Astrocyte (in vitro differentiated cells and primary cell): ENCODE data around the gene STK4. TPM values are rescaled to one million over a fixed set of nuclear protein-coding genes. Genes with fewer than 3 reads are reported as not detected.

Experiments used
- DNase-seq: peaks from one replicate; pipeline ENCODE4 v3.0.0-alpha.2; 2010; ENCODE audit warnings: low read depth
- FAIRE-seq: peaks from 2 replicates; lab custom pipeline; 2011; peaks lifted over from hg19 to GRCh38; lab: Jason Lieb, UNC
- H2AFZ ChIP-seq: 2 replicates; pipeline ENCODE4 v1.6.0; 2012; ENCODE audit warnings: low read depth, low read length, inconsistent platforms
- H3K27ac ChIP-seq: 2 replicates; pipeline ENCODE4 v1.5.1; 2011; ENCODE audit warnings: low read depth, low read length, inconsistent platforms
- H3K27me3 ChIP-seq: 2 replicates; pipeline ENCODE4 v1.6.0; 2011; ENCODE audit warnings: low read length, inconsistent platforms; ENCODE audit not compliant: insufficient read depth
- H3K36me3 ChIP-seq: 2 replicates; pipeline ENCODE4 v1.5.1; 2011; ENCODE audit warnings: low read length, inconsistent platforms; ENCODE audit not compliant: insufficient read depth
- H3K4me1 ChIP-seq: 2 replicates; pipeline ENCODE4 v1.5.1; 2011; ENCODE audit warnings: low read length, inconsistent platforms; ENCODE audit not compliant: insufficient read depth
- H3K4me2 ChIP-seq: 2 replicates; pipeline ENCODE4 v1.6.0; 2012; ENCODE audit warnings: low read length, inconsistent platforms
- H3K4me3 ChIP-seq: 2 replicates; pipeline ENCODE4 v1.5.1; 2011; ENCODE audit warnings: low read depth, mild to moderate bottlenecking, low read length, inconsistent platforms; ENCODE audit not compliant: insufficient read depth
- H3K79me2 ChIP-seq: 2 replicates; pipeline ENCODE4 v1.6.0; 2012; ENCODE audit warnings: mild to moderate bottlenecking, low read length, inconsistent platforms; ENCODE audit not compliant: insufficient read depth
- H3K9ac ChIP-seq: 2 replicates; pipeline ENCODE4 v1.6.0; 2012; ENCODE audit warnings: mild to moderate bottlenecking, low read length, inconsistent platforms
- H3K9me3 ChIP-seq: 2 replicates; pipeline ENCODE4 v1.5.1; 2012; ENCODE audit warnings: low read depth, mild to moderate bottlenecking, low read length, inconsistent platforms; ENCODE audit not compliant: insufficient read depth
- H4K20me1 ChIP-seq: 2 replicates; pipeline ENCODE4 v1.6.0; 2012; ENCODE audit warnings: low read length, inconsistent platforms; ENCODE audit not compliant: insufficient read depth
- H3K27ac Mint-ChIP-seq: one replicate; pipeline ENCODE4 v1.8.0; 2021; ENCODE audit warnings: mild to moderate bottlenecking, mixed read lengths; ENCODE audit not compliant: unreplicated experiment
- H3K27me3 Mint-ChIP-seq: one replicate; pipeline ENCODE4 v1.8.0; 2021; ENCODE audit warnings: low read depth, mixed read lengths; ENCODE audit not compliant: unreplicated experiment
- H3K36me3 Mint-ChIP-seq: one replicate; pipeline ENCODE4 v1.8.0; 2021; ENCODE audit warnings: low read depth, mixed read lengths; ENCODE audit not compliant: unreplicated experiment
- H3K4me1 Mint-ChIP-seq: one replicate; pipeline ENCODE4 v1.8.0; 2021; ENCODE audit warnings: low read depth, mixed read lengths; ENCODE audit not compliant: unreplicated experiment
- H3K4me3 Mint-ChIP-seq: one replicate; pipeline ENCODE4 v1.8.0; 2021; ENCODE audit warnings: mild to moderate bottlenecking, moderate library complexity, mixed read lengths; ENCODE audit not compliant: unreplicated experiment
- H3K9me3 Mint-ChIP-seq: one replicate; pipeline ENCODE4 v1.8.0; 2021; ENCODE audit warnings: mild to moderate bottlenecking, mixed read lengths; ENCODE audit not compliant: unreplicated experiment
- EZH2 ChIP-seq: IDR thresholded peaks from 2 replicates; pipeline ENCODE4 v1.6.1; 2012; ENCODE audit warnings: mild to moderate bottlenecking, low read length, inconsistent platforms; ENCODE audit not compliant: insufficient read depth
- total RNA-seq: library from RNA; stranded (reverse); gene quantifications from 2 replicates; pipeline ENCODE4 v1.2.1, GENCODE V29; 2021
- TF ChIP-seq, protein P1 (sequence below): IDR thresholded peaks from 2 replicates; pipeline ENCODE4 v1.5.1; 2011; ENCODE audit warnings: low read depth, mild to moderate bottlenecking, inconsistent platforms, low read length, moderate library complexity; ENCODE audit not compliant: insufficient read depth

STK4 gene
- total RNA-seq, 1 donor from 2014 or later = 41.4 TPM

DNA sequence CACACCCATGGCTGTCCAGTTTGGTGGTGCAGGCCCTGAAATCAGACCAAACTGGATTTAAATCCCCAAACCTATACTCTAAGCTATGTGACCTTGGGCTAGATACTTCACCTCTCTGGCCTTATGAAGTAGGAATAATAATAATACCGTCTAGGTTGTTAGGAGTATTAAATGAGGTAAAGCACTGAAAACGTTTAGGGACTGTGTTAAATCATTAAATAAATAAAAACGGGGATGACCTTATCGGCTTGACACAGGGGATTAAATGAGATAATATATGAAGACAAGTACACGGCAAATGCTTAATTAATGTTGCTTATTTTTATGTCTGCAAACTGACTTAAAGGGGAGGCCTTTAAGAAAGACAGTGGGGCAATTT lies 672 bp upstream of the STK4 start:
- Mint-ChIP-seq H3K4me1 (peaks cover 30% of the 10 kb centered on the region), H3K4me3 (peak overlapping the region; percentile 99), H3K27me3 (no peaks in the 10 kb centered on the region), H3K9me3 (no peaks in the 10 kb centered on the region), H3K36me3 (no peaks in the 10 kb centered on the region), H3K27ac (peak overlapping the region; percentile 90)
- H3K79me2 ChIP-seq = peaks cover 40% of the 10 kb centered on the region
- H3K9me3 ChIP-seq = no peaks in the 10 kb centered on the region
- peak overlapping the region; percentile 84 for H3K4me3 ChIP-seq
- no peaks in the 10 kb centered on the region for H3K27me3 ChIP-seq
- peak overlapping the region; percentile 96 for H2AFZ ChIP-seq
- DNase-seq = no peak
- peak overlapping the region; percentile 86 for H3K9ac ChIP-seq
- peaks cover 27% of the 10 kb centered on the region for H3K4me1 ChIP-seq
- H3K4me2 ChIP-seq = peak overlapping the region; percentile 95
- H3K36me3 ChIP-seq = no peaks in the 10 kb centered on the region
- H4K20me1 ChIP-seq = peaks cover 29% of the 10 kb centered on the region
- no peak for FAIRE-seq
- TF ChIP-seq, protein P1, sequence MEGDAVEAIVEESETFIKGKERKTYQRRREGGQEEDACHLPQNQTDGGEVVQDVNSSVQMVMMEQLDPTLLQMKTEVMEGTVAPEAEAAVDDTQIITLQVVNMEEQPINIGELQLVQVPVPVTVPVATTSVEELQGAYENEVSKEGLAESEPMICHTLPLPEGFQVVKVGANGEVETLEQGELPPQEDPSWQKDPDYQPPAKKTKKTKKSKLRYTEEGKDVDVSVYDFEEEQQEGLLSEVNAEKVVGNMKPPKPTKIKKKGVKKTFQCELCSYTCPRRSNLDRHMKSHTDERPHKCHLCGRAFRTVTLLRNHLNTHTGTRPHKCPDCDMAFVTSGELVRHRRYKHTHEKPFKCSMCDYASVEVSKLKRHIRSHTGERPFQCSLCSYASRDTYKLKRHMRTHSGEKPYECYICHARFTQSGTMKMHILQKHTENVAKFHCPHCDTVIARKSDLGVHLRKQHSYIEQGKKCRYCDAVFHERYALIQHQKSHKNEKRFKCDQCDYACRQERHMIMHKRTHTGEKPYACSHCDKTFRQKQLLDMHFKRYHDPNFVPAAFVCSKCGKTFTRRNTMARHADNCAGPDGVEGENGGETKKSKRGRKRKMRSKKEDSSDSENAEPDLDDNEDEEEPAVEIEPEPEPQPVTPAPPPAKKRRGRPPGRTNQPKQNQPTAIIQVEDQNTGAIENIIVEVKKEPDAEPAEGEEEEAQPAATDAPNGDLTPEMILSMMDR = no peak
- TF ChIP-seq EZH2 = no peak
- H3K27ac ChIP-seq = peak overlapping the region; percentile 62

DNA sequence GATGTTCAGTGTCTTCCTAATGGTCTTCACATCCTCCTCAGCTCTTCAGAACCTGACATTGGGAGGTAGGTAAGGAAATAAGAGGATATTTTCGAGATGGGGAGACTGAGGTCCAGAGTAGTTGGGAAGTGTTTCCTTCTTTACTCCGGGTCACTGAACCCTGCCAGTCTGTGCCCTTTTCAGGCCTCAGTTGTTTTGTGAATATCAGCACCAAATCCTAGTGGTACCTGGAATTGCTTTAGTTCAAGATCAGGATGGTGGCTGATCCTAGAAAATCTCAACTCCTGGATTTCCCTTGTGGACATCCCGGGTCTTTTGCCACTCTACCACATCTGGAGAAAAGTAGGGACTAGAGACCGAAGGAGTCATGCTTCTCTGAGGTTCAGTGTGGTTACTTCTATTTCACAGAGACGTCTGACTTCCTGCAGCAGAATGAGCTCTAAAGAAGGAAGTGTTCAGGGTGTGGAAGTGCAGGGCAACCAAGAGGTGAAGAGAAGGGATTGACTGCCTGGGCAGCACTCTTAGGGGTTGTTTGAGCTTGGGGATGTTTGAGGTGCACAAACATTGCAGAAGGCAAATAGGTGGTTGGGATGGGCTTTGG lies 995 bp downstream of the STK4 start:
- Histone ChIP-seq H4K20me1 (peaks cover 33% of the 10 kb centered on the region), H3K9ac (peak overlapping the region; percentile 86), H3K27me3 (no peaks in the 10 kb centered on the region), H2AFZ (no peak overlapping the region), H3K79me2 (peaks cover 50% of the 10 kb centered on the region), H3K27ac (no peak overlapping the region), H3K4me2 (peak overlapping the region; percentile 95), H3K36me3 (no peaks in the 10 kb centered on the region), H3K4me1 (peaks cover 15% of the 10 kb centered on the region), H3K9me3 (no peaks in the 10 kb centered on the region), H3K4me3 (peak overlapping the region; percentile 84)
- Mint-ChIP-seq H3K36me3 (no peaks in the 10 kb centered on the region), H3K27ac (peak overlapping the region; percentile 15), H3K9me3 (no peaks in the 10 kb centered on the region), H3K27me3 (no peaks in the 10 kb centered on the region), H3K4me3 (peak overlapping the region; percentile 99), H3K4me1 (peaks cover 21% of the 10 kb centered on the region)
- TF ChIP-seq, protein P1 = no peak
- TF ChIP-seq EZH2 = no peak
- DNase-seq (no peak), FAIRE-seq (no peak)

- no peaks in the 10 kb centered on the region for H3K27me3 Mint-ChIP-seq
- H3K36me3 Mint-ChIP-seq = no peaks in the 10 kb centered on the region
- no peaks in the 10 kb centered on the region for H3K9me3 Mint-ChIP-seq
- H3K4me3 ChIP-seq = no peak overlapping the region
- H3K4me1 Mint-ChIP-seq = peaks cover 24% of the 10 kb centered on the region
- H3K27me3 ChIP-seq = no peaks in the 10 kb centered on the region
- peaks cover 15% of the 10 kb centered on the region for H3K4me1 ChIP-seq
- H3K27ac Mint-ChIP-seq = no peak overlapping the region
- DNase-seq (no peak), FAIRE-seq (no peak)
- peaks cover 4% of the 10 kb centered on the region for H3K36me3 ChIP-seq
- H3K27ac ChIP-seq = no peak overlapping the region
- H4K20me1 ChIP-seq = peaks cover 33% of the 10 kb centered on the region
- no peak overlapping the region for H3K9ac ChIP-seq
- no peak overlapping the region for H2AFZ ChIP-seq
- no peak overlapping the region for H3K4me2 ChIP-seq
- TF ChIP-seq EZH2 = no peak
- TF ChIP-seq, protein P1 = no peak
- no peaks in the 10 kb centered on the region for H3K9me3 ChIP-seq
- no peak overlapping the region for H3K4me3 Mint-ChIP-seq
- peaks cover 50% of the 10 kb centered on the region for H3K79me2 ChIP-seq
These were observed 3.1 kb downstream of the STK4 start for GRCh38 chr20:44969300-44969894.
